SH-SY5Y (cell line): ENCODE measurements around the gene MAEL.

ENCODE experiments used
- GATA2 ChIP-seq: IDR thresholded peaks from 2 replicates; pipeline ENCODE4 v1.6.1; 2011; ENCODE audit warnings: mild to moderate bottlenecking, low read depth, low read length
- GATA3 ChIP-seq: IDR thresholded peaks from 2 replicates; pipeline ENCODE4 v1.6.1; 2011; ENCODE audit warnings: low read depth, mild to moderate bottlenecking, low read length, moderate library complexity

GRCh38 chr1:166939741-166940375 is 49.2 kb upstream of the MAEL start:
- no peak for TF ChIP-seq GATA2
- TF ChIP-seq GATA3, result no peak
